B cell (primary cell): ENCODE results near the gene KCNIP2.

Source experiments
- CTCF ChIP-seq: fragments of 200-600 bp; IDR thresholded peaks from one replicate; pipeline ENCODE4 v1.8.0; 2022; ENCODE audit warnings: antibody characterized with exemption, mild to moderate bottlenecking
- EZH2 ChIP-seq: IDR thresholded peaks from 2 replicates; pipeline ENCODE4 v1.6.1; 2012; ENCODE audit warnings: borderline replicate concordance, low read depth, mild to moderate bottlenecking, moderate library complexity, low read length; ENCODE audit not compliant: insufficient read depth, poor library complexity, severe bottlenecking

DNA sequence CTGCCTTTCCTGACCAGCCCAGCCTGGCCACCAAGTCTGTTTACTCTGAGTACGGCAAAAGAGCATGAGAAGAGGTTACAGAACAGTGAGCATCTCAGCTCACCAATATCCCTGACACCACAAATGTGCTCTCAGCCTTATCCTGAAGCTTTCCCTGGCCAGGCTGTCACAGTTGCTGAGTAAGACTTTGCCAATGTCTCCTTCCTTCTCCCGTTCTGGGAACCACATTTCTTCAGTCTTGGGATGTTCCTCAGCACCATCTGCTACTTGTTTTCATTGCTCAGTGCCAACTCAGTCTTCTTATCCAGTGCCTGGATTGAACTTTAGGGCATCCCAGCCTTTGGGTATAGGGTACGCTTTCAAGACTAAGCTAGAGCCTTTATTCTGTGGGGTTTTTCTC, 7.1 kb upstream of the KCNIP2 start:
- TF ChIP-seq CTCF (no peak), EZH2 (no peak)
